GM20431 (cell line): Measurements from ENCODE around the gene NPM1.
"Not testable (repeated sequence)": the region's sequence is repeated elsewhere in the genome, so short reads cannot be mapped to it uniquely, and the experiment has no call there.

Experiments used
- in situ Hi-C: fragments of 300-500 bp; cut with MseI, MboI; formaldehyde crosslinking; loops from one replicate; pipeline ENCODE4 v1.15.0; 2020; ENCODE audit warnings: low sequenced_read_pairs; ENCODE audit not compliant: unreplicated experiment

Gene NPM1, protein sequence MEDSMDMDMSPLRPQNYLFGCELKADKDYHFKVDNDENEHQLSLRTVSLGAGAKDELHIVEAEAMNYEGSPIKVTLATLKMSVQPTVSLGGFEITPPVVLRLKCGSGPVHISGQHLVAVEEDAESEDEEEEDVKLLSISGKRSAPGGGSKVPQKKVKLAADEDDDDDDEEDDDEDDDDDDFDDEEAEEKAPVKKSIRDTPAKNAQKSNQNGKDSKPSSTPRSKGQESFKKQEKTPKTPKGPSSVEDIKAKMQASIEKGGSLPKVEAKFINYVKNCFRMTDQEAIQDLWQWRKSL

GRCh38 chr5:171387345-171387969 is at the start of gene NPM1:
NPM1 (plus strand) TSS chr5:171387849; CDS start chr5:171387949, 100 bp downstream.
- in situ Hi-C loops: no loop called here

DNA sequence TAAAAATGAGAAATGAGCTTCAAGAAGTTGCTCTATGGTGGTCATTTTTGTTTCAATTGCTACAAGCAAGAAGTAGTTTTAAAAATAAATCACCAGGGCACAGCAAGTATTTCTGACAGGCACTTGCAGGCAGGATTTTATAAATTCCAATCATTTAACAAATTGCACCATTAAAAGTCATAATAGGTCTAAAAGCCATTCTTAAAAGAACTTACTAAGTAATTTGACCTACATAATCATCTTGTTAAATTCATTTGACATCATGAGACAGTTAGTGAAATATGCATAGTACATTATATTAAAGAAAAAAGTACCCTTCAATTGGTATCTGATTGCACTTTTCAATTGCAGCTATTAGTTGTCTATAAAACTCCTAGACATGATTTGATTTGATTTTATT is 47.6 kb upstream of the NPM1 start:
- in situ Hi-C loops: loop anchor here (25.0 kb wide), 1 partner anchor 128 kb away; no protein-coding TSS in a partner anchor

DNA sequence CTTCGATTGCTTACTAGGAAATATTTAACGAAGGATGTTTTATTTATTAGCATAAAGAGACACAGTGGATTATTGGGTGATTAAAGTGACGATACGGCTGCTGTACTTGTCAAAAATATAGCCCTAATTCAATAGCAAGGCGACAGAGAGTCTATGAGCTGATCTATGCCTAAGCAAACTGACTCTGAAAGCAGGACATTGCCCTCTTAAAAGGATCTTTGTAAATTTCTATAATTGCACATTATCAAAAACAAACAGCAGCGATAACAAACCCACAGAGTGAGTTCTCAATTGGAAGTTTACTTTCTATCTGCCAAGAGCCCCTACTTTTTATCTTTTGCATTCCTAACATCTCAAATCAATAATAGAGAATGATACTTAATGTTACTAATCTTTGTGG is 47.2 kb upstream of the NPM1 start:
- in situ Hi-C loops: loop anchor here (25.0 kb wide), 1 partner anchor 128 kb away; no protein-coding TSS in a partner anchor

DNA sequence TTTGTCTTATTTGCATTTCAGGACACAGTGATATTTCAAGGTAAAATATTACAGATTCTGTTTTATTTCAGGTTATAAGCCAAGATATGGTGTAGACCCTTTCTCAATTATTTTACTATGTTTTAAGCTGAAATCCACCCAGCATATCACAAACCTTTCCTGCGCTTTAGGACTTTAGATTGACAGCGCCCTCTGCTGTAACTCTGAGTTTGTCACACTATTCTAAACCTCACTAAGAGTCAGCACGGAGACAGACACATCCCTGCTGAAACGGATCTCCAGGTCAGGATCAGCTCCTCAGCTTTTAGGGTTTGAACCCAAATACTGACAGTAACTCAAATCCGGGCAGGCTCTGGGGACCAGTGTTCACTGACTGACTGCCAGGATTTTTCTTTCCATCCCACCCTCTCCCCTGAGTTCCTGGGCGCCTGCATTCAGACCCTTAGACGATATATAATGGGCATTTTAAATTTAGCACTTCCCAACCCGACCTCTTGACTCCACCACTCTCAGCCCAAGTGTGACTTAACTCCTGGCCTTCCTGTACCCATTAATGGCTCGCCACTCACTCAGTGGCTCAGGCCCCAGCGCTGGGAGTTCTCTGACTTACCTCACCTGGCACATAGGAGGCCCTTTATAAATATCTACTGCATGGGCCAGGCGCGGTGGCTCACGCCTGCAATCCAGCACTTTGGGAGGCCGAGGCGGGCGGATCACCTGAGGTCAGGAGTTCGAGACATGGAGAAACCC is 45.1 kb upstream of the NPM1 start:
- in situ Hi-C loops: loop anchor here (25.0 kb wide), 1 partner anchor 130 kb away; no protein-coding TSS in a partner anchor

GRCh38 chr5:171344936-171345608 is 42.6 kb upstream of the NPM1 start:
- in situ Hi-C loops: loop anchor here (25.0 kb wide), 1 partner anchor 133 kb away; no protein-coding TSS in a partner anchor

- in situ Hi-C loops: no loop called here
Measured at GRCh38 chr5:171351536-171352073, 36.0 kb upstream of the NPM1 start.

DNA sequence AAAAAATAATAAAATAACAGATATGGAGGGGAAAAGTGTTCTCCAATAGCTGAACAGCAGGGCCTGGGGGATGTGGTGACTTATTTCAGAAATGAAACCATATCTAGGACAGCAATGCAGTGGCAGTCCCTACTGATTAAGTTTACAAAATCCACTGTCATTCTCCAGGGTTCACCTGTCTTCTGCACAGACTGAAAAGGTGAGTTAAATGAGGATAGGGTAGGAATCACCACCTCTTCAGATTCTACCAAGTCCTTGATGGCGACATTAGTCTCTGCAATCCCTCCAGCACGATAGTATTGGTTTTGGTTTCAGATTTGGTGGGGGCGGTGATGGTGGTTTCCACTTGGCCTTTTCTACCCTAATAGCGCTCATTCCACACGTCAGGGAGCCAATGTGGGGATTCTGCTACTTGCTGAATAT is 32.3 kb upstream of the NPM1 start:
- in situ Hi-C loops: no loop called here

DNA sequence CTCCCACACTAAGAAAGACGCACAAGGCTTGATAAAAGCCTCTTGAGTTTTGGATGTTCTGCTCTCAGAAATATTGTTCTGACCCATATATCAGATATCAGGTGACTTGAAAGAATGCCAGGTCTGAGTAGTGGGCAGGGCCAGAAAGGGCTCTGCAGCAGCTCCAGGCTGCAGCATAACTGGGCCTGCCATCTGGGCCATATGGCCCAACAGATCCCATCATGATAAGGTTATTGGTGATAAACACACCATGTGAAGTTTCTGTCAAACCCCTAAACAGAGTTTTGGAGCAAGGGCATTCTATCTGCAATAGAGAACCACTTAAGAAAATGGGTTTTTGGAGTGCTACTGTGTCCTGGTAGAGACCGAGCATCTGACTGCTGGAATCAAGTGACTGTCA is 29.8 kb upstream of the NPM1 start:
- in situ Hi-C loops: no loop called here

- in situ Hi-C loops: not testable (repeated sequence)
Measured at GRCh38 chr5:171361151-171361550, 26.5 kb upstream of the NPM1 start.

DNA sequence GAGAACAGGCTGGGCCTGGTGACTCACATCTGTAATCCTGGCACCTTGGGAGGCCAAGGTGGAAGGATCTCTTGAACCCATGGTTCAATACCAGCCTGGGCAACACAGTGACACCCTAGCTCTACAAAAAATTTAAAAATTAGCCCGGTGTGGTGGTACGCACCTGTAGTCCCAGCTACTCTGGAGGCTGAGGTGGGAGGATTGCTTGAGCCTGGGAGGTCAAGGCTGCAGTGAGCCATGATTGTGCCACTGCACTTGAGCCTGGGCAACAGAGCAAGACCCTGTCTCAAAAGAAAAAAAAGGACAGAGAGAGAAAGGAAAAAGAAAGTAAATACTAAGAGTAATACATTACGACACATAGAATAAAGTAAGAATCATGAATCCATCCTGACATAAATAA is 24.4 kb upstream of the NPM1 start:
- in situ Hi-C loops: not testable (repeated sequence)

DNA sequence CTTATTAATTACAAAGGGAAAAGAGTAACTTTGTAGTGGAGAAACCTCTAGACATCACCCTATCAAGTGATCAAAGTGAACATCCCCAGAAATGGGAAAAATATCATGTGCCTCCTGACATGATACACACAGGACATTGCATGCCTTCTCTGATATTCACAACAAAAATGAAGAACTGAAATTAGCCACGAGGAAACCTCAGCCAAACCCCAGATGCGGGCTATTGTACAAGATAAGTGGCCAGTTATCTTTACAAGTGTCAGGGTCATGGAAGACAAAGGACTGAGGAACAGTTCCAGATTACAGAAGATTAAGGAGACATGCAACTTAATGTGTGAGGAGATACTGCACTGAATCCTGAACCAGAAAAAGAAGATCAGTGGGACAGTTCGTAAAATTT is 23.8 kb upstream of the NPM1 start:
- in situ Hi-C loops: no loop called here

DNA sequence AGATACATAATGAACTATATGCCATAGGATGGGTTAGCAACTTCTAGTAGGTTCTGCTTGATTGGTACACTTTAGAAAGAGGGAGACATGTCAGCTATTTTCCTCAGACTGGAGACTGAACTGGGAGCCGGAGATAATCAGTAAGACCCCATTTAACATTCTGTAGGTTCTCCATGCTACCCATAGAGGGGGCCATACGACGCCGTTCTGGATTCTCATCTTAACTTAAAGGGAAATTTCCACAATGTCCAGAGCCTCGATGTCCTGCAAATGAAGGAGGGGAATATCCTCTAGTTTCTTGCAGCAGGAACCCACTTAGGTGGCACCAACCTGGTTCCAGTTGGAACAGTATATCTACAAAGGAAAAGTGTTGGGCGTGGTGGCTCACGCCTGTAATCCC is 22.3 kb upstream of the NPM1 start:
- in situ Hi-C loops: no loop called here

- in situ Hi-C loops: no loop called here
Measured at GRCh38 chr5:171366645-171367044, 21.0 kb upstream of the NPM1 start.

DNA sequence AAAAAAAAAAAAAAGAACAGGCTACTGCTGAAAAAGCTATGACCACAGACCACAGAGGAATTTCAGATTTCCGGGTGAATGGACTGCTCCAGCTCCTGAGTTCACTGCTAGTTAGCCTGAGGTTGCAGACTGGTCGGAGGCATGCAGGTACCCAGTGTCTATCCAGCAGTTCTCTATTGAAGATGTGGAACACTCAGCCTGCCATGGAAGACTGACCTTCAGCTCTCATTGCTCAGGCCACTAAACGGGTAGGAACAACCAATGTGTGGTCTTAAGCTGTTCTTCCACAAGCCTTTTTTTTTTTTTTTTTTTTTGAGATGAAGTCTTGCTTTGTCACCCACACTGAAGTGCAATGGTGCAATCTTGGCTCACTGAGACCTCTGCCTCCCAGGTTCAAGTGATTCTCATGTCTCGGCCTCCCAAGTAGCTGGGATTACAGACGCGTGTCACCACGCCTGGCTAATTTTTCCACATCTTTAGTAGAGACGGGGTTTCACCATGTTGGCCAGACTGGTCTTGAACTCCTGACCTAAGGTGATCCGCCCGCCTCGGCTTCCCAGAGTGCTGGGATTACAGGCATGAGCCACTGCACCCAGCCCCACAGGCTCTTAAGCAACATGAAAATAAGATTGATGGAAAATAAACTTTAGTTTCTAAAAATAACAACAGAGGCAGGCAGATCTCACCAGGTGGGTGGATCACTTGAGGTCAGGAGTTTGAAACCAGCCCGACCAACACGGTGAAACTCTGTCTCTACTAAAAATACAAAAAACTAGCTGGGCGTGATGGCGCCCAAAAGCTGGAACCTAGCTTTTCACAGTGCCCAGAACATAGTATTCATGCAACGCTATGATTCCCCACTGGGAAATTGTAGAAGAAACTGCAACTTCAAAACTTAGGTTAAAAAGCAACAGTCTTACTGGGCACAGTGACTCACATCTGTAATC is 20.0 kb upstream of the NPM1 start:
- in situ Hi-C loops: no loop called here

DNA sequence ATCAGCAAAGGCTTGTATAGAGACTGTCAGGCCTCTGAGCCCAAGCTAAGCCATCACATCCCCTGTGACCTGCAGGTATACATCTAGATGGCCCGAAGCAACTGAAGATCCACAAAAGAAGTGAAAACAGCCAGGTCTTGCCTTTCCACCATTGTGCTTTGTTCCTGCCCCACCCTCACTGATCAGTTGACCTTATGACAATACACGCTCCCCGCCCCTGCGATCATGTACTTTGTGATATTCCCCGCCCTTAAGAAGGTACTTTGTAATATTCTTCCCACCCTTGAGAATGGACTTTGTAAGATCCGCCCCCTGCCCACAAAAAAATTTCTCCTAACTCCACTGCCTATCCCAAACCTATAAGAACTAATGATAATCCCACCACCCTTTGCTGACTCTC is 18.6 kb upstream of the NPM1 start:
- in situ Hi-C loops: no loop called here

DNA sequence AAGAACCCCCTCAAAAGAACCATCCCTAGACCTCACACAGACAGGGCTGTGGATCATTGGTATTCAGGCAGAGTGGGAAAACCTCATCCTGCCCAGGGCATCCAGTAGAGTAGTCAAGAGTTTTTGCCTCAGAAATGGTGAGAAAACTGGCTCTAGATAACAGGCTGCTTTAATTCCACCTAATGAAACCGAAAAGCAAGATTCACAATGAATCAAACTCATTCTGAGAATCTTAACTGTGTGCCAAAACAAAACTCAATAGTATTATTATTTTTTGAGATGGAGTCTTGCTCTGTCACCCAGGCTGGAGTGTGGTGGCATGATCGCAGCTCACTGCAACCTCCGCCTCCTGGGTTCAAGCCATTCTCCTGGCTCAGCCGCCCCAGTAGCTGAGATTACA is 17.8 kb upstream of the NPM1 start:
- in situ Hi-C loops: no loop called here

DNA sequence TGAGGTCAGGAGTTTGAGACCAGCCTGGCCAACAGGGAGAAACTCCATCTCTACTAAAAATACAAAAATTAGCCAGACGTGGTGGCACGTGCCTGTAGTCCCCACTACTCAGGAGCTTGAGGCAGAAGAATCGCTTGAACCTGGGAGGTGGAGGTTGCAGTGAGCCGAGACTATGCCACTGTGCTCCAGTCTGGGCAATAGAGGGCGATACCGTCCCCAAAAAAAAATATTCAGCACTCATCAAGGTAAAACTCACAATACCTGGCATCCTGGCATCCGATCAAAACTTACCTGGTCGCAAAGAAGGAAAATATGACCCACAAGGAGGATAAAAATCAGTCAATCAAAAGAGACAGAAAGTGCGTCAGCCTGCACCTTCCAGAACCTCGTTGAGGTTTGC is 16.8 kb upstream of the NPM1 start:
- in situ Hi-C loops: not testable (repeated sequence)

DNA sequence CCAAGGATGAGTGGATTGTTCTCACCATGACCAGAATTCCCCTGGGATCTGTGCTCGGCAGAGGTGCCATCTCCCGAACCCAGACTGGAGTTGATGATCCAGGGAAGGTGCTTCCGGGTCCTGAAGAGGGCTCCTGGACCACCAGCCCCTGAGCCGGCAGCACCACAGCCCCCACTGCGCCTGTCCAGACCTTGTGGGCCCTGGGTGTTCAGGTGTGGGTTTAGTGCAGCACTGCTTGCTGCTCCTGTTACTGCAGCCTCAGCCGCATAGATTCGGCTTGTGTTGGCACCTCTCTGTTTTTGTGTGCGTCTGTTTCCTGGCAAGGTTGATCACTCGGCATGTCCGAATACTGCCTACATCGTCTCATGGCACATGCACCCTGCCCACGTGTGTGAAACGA is 16.3 kb upstream of the NPM1 start:
- in situ Hi-C loops: no loop called here

- in situ Hi-C loops: no loop called here
Measured at GRCh38 chr5:171379961-171380360, 7.7 kb upstream of the NPM1 start.
